Measurements from ENCODE around the gene AGBL4.

AGBL4 gene

DNA sequence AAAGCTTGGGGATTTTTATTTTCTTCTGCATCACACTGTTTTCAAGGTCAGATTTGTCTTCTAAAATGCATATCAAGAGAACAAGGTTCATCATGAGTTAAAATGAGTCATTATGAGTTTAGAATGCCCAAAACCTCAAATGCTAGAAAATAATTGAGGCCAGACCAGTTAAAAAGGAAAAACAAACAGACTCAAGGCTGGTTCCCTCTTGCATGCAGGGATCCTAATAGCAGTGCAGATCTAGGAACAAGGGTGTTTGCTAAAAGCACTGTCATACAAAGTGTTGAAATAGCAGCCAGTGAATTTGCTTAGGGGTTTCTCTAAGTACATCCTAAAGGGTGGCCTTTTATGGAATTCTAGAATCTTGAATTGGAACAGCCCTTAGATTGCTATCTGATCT lies 1262.3 kb downstream of the AGBL4 start:
- Histone ChIP-seq H3K9ac (ENCODE audit: low read depth in 1 of 2, low read length in 2 of 2) (no peak overlapping the region), H3K36me3 (ENCODE audit: control insufficient read depth in 1 of 2, insufficient read depth in 2 of 2, low read length in 2 of 2) (peaks cover 5 to 11% of the 10 kb centered on the region in 2 donors), H3K4me3 (ENCODE audit: low read depth in 1 of 2, low read length in 2 of 2) (no peak overlapping the region), H3K9me3 (ENCODE audit: control insufficient read depth in 1 of 2, low read length in 2 of 2) (no peaks in the 10 kb centered on the region), H3K4me1 (ENCODE audit: control insufficient read depth in 1 of 2, insufficient read depth in 2 of 2, low read length in 2 of 2) (no peaks in the 10 kb centered on the region), H3K27ac (ENCODE audit: low read depth, low read length) (no peak overlapping the region), H3K27me3 (ENCODE audit: control insufficient read depth in 1 of 2, insufficient read depth in 2 of 2, low read length in 2 of 2) (no peaks in the 10 kb centered on the region)

DNA sequence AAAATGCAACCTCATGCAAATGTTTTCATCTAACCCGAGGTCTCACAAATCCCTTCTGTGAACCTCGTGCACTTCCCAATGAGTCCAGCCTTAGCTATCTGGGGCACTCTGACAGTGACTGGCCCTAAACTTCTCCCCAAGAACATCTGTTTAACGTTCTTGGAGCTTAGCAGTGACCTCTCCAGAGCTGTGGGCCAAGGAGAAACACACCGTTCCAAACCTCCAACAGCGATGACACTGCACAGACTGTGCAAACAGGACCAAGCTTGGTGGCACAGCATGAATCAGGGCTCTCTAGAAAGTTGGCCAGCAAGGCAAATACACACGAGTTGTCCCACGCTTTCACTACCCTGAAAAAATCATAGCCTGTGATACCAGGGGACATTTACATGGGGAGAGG lies 1262.9 kb downstream of the AGBL4 start:
- no peak overlapping the region for H3K4me3 ChIP-seq (ENCODE audit: low read depth in 1 of 2, low read length in 2 of 2)
- no peak overlapping the region for H3K9ac ChIP-seq (ENCODE audit: low read depth in 1 of 2, low read length in 2 of 2)
- no peaks in the 10 kb centered on the region for H3K9me3 ChIP-seq (ENCODE audit: control insufficient read depth in 1 of 2, low read length in 2 of 2)
- H3K36me3 ChIP-seq (ENCODE audit: control insufficient read depth in 1 of 2, insufficient read depth in 2 of 2, low read length in 2 of 2), result peaks cover 5 to 11% of the 10 kb centered on the region in 2 donors
- H3K27me3 ChIP-seq (ENCODE audit: control insufficient read depth in 1 of 2, insufficient read depth in 2 of 2, low read length in 2 of 2), result no peaks in the 10 kb centered on the region
- H3K27ac ChIP-seq (ENCODE audit: low read depth, low read length), result no peak overlapping the region
- H3K4me1 ChIP-seq (ENCODE audit: control insufficient read depth in 1 of 2, insufficient read depth in 2 of 2, low read length in 2 of 2), result no peaks in the 10 kb centered on the region

DNA sequence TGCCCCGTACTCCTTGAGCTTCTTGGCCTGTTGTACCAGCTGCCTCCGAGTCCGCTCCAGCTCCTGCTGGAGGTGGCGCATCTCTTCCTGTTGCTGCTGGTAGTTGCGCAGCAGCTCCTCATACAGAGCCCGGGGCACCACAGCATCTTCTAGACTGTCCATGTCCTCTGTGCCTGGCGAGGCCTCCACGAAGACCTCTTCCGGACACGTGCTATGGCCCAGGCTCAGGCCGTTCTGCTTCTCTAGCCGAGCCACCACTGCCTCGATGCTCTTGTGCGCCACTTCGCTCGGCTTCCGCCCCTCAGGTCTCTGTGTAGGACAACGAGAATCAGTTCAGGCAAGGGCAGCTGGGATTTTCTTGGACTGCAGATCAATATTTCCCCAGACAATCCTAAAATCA lies 1264.8 kb downstream of the AGBL4 start:
- Histone ChIP-seq H3K27me3 (ENCODE audit: control insufficient read depth in 1 of 2, insufficient read depth in 2 of 2, low read length in 2 of 2) (no peaks in the 10 kb centered on the region), H3K27ac (ENCODE audit: low read depth, low read length) (no peak overlapping the region), H3K4me3 (ENCODE audit: low read depth in 1 of 2, low read length in 2 of 2) (no peak overlapping the region), H3K36me3 (ENCODE audit: control insufficient read depth in 1 of 2, insufficient read depth in 2 of 2, low read length in 2 of 2) (peaks cover 5 to 11% of the 10 kb centered on the region in 2 donors), H3K9ac (ENCODE audit: low read depth in 1 of 2, low read length in 2 of 2) (no peak overlapping the region), H3K9me3 (ENCODE audit: control insufficient read depth in 1 of 2, low read length in 2 of 2) (no peaks in the 10 kb centered on the region), H3K4me1 (ENCODE audit: control insufficient read depth in 1 of 2, insufficient read depth in 2 of 2, low read length in 2 of 2) (no peaks in the 10 kb centered on the region)

DNA sequence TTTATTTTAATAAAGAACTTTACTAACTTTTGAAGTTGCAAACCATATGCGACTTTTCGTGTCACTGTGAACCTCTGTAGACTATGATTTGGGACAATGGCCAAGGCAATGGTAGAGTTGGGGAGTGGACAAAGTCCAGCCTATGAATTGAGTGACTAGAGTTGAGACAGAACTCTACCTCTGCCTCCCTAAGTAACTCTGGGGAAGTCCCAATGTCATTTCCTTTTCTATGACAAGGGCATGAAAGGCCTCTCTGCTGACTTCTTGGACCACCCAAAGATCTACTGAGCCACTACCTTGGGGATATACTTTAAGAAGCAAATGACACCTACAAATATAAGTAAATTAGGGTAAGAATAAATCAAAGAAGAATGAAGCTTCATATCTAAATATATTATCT lies 1266.4 kb downstream of the AGBL4 start:
- H3K4me1 ChIP-seq (ENCODE audit: control insufficient read depth in 1 of 2, insufficient read depth in 2 of 2, low read length in 2 of 2), result no peaks in the 10 kb centered on the region
- H3K4me3 ChIP-seq (ENCODE audit: low read depth in 1 of 2, low read length in 2 of 2), result no peak overlapping the region
- no peak overlapping the region for H3K27ac ChIP-seq (ENCODE audit: low read depth, low read length)
- no peak overlapping the region for H3K9ac ChIP-seq (ENCODE audit: low read depth in 1 of 2, low read length in 2 of 2)
- peaks cover 5 to 11% of the 10 kb centered on the region in 2 donors for H3K36me3 ChIP-seq (ENCODE audit: control insufficient read depth in 1 of 2, insufficient read depth in 2 of 2, low read length in 2 of 2)
- H3K9me3 ChIP-seq (ENCODE audit: control insufficient read depth in 1 of 2, low read length in 2 of 2), result no peaks in the 10 kb centered on the region
- no peaks in the 10 kb centered on the region for H3K27me3 ChIP-seq (ENCODE audit: control insufficient read depth in 1 of 2, insufficient read depth in 2 of 2, low read length in 2 of 2)

DNA sequence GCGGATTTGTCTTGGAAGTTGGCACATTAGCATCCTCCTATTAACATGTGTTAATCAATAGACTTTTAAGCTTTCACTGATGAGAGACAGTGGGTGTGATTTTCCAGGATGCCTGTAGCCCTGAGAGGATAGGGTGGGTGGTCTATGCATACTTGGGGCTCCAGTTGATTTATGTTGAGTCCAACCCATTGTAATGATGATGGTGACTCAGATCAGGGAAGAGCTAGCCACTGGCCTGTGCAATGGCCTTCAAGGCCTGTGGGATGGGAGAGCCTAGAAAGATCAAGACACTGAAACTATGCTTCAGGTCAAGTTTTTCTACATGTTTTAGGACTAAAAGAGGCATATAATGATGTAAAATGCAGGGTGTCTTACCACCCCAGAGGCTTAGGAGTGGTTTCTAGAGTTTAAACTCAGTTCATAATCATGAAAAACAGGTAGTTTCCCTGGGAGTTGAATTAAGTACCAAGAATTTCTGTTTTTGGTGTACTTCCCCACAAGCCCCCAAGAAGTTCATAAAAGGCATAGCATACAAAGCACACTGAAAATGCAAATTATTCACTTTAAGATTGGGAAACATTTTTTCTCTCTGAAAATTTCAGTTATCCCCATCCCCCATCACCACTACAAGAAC lies 1267.0 kb downstream of the AGBL4 start:
- peaks cover 5 to 11% of the 10 kb centered on the region in 2 donors for H3K36me3 ChIP-seq (ENCODE audit: control insufficient read depth in 1 of 2, insufficient read depth in 2 of 2, low read length in 2 of 2)
- no peaks in the 10 kb centered on the region for H3K9me3 ChIP-seq (ENCODE audit: control insufficient read depth in 1 of 2, low read length in 2 of 2)
- H3K27ac ChIP-seq (ENCODE audit: low read depth, low read length), result no peak overlapping the region
- no peaks in the 10 kb centered on the region for H3K27me3 ChIP-seq (ENCODE audit: control insufficient read depth in 1 of 2, insufficient read depth in 2 of 2, low read length in 2 of 2)
- no peak overlapping the region for H3K9ac ChIP-seq (ENCODE audit: low read depth in 1 of 2, low read length in 2 of 2)
- no peaks in the 10 kb centered on the region for H3K4me1 ChIP-seq (ENCODE audit: control insufficient read depth in 1 of 2, insufficient read depth in 2 of 2, low read length in 2 of 2)
- H3K4me3 ChIP-seq (ENCODE audit: low read depth in 1 of 2, low read length in 2 of 2), result no peak overlapping the region

DNA sequence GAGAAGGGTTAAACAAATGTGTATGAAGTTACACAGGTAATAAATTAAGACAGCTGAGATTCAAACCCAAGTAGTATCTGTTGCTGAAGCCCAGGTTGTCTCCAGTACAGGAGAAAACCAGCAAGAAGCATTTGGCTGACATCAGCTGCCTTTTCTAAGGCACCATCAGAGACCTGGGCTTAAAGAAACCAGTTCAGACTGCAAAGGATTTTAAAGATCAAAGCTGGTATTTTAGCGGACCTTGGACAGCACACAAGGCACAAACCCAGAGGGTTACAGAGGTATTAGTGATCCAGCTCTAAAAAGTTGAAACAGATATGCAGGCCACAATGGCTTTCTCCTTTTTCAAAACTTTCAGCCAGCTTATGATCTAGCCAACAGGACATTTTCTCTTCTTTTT lies 1270.5 kb downstream of the AGBL4 start:
- Histone ChIP-seq H3K27ac (ENCODE audit: low read depth, low read length) (no peak overlapping the region), H3K9ac (ENCODE audit: low read depth in 1 of 2, low read length in 2 of 2) (no peak overlapping the region), H3K4me1 (ENCODE audit: control insufficient read depth in 1 of 2, insufficient read depth in 2 of 2, low read length in 2 of 2) (no peaks in the 10 kb centered on the region), H3K9me3 (ENCODE audit: control insufficient read depth in 1 of 2, low read length in 2 of 2) (no peaks in the 10 kb centered on the region), H3K27me3 (ENCODE audit: control insufficient read depth in 1 of 2, insufficient read depth in 2 of 2, low read length in 2 of 2) (no peaks in the 10 kb centered on the region), H3K4me3 (ENCODE audit: low read depth in 1 of 2, low read length in 2 of 2) (no peak overlapping the region), H3K36me3 (ENCODE audit: control insufficient read depth in 1 of 2, insufficient read depth in 2 of 2, low read length in 2 of 2) (peaks cover 0 to 4% of the 10 kb centered on the region in 2 donors)

DNA sequence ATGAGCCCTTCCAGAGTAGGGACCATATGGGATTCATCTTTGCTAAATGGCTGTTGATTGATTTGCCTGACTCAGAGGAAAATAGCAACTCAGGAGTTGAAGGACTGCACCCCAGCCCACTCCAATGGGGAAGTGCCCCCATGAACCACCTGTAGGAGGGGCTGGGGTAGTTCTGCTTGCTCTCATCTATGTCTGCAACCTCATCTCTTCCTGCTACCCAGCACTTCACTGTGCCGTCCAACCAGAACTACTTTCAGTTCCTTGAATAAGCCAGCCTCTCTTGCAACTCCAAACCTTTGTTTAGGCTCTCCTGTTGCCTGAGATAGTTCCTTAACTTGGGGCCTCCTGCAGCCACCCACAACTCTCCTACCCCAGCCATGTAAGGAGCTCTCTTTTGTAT lies 1273.6 kb downstream of the AGBL4 start:
- Histone ChIP-seq H3K4me1 (ENCODE audit: control insufficient read depth in 1 of 2, insufficient read depth in 2 of 2, low read length in 2 of 2) (no peaks in the 10 kb centered on the region), H3K9ac (ENCODE audit: low read depth in 1 of 2, low read length in 2 of 2) (no peak overlapping the region), H3K9me3 (ENCODE audit: control insufficient read depth in 1 of 2, low read length in 2 of 2) (no peaks in the 10 kb centered on the region), H3K27ac (ENCODE audit: low read depth, low read length) (no peak overlapping the region), H3K4me3 (ENCODE audit: low read depth in 1 of 2, low read length in 2 of 2) (no peak overlapping the region), H3K36me3 (ENCODE audit: control insufficient read depth in 1 of 2, insufficient read depth in 2 of 2, low read length in 2 of 2) (no peaks in the 10 kb centered on the region), H3K27me3 (ENCODE audit: control insufficient read depth in 1 of 2, insufficient read depth in 2 of 2, low read length in 2 of 2) (no peaks in the 10 kb centered on the region)

DNA sequence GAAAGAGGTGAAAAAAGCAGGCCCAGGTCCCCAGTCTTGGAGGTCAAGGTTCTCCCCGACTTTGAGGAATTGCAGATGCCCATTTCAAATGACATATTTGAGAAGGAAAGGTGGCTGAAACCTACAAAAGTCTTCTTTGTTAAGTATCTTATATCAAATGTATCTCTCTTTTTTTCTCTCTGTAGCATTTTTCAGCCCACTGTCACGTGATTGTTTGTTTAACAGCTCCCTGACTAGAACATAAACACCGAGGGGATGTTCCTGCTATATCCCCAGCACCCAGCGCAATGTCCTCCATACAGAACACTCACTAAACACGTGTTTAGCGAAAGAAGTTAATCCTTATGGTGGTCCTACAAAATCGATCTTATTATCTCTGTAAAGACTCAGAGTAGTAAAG lies 1274.7 kb downstream of the AGBL4 start:
- no peaks in the 10 kb centered on the region for H3K4me1 ChIP-seq (ENCODE audit: control insufficient read depth in 1 of 2, insufficient read depth in 2 of 2, low read length in 2 of 2)
- H3K36me3 ChIP-seq (ENCODE audit: control insufficient read depth in 1 of 2, insufficient read depth in 2 of 2, low read length in 2 of 2), result no peaks in the 10 kb centered on the region
- no peak overlapping the region for H3K9ac ChIP-seq (ENCODE audit: low read depth in 1 of 2, low read length in 2 of 2)
- no peak overlapping the region for H3K27ac ChIP-seq (ENCODE audit: low read depth, low read length)
- H3K9me3 ChIP-seq (ENCODE audit: control insufficient read depth in 1 of 2, low read length in 2 of 2), result no peaks in the 10 kb centered on the region
- no peak overlapping the region for H3K4me3 ChIP-seq (ENCODE audit: low read depth in 1 of 2, low read length in 2 of 2)
- H3K27me3 ChIP-seq (ENCODE audit: control insufficient read depth in 1 of 2, insufficient read depth in 2 of 2, low read length in 2 of 2), result no peaks in the 10 kb centered on the region

DNA sequence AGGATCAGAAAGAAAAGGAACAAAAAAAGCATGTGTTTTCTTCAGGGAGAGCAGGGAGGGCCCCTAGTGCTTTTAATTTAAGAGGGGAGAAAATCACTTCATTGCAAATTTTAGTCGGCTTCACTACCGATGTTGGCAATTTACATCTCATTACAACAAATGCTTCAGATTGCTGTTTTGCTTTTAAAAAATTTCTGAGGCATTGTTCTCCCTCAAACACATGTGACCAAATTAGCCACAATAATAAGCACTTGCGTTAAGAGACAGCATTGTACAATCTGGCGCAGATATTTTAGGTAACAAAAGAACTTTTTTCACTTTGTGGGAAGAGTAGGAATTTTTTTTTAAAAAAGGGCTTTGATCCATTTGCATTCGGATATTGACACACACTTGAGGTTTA lies 1276.8 kb downstream of the AGBL4 start:
- no peaks in the 10 kb centered on the region for H3K27me3 ChIP-seq (ENCODE audit: control insufficient read depth in 1 of 2, insufficient read depth in 2 of 2, low read length in 2 of 2)
- H3K4me1 ChIP-seq (ENCODE audit: control insufficient read depth in 1 of 2, insufficient read depth in 2 of 2, low read length in 2 of 2), result no peaks in the 10 kb centered on the region
- H3K9me3 ChIP-seq (ENCODE audit: control insufficient read depth in 1 of 2, low read length in 2 of 2), result no peaks in the 10 kb centered on the region
- H3K4me3 ChIP-seq (ENCODE audit: low read depth in 1 of 2, low read length in 2 of 2), result no peak overlapping the region
- H3K27ac ChIP-seq (ENCODE audit: low read depth, low read length), result no peak overlapping the region
- no peaks in the 10 kb centered on the region for H3K36me3 ChIP-seq (ENCODE audit: control insufficient read depth in 1 of 2, insufficient read depth in 2 of 2, low read length in 2 of 2)
- H3K9ac ChIP-seq (ENCODE audit: low read depth in 1 of 2, low read length in 2 of 2), result no peak overlapping the region

DNA sequence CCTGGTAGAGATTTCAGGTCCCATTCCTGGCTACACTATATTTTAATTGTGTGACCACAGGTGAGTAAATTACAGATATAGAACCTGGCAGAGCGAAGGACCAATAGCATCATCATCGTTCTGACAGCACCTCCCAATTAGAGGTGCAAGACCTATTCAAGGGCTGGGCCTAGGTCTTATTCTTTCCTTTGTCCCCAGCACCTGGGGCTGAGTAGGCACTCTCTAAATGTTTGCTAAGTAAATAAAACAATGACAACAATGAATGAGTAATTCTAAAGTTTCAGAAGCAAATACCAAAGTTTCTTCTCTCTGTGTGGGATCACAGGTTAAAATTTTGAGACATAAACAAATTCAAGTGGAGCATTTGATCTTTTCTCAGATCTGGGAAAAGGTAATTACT lies 1279.7 kb downstream of the AGBL4 start:
- Histone ChIP-seq H3K4me3 (ENCODE audit: low read depth in 1 of 2, low read length in 2 of 2) (no peak overlapping the region), H3K9me3 (ENCODE audit: control insufficient read depth in 1 of 2, low read length in 2 of 2) (no peaks in the 10 kb centered on the region), H3K27ac (ENCODE audit: low read depth, low read length) (no peak overlapping the region), H3K9ac (ENCODE audit: low read depth in 1 of 2, low read length in 2 of 2) (no peak overlapping the region), H3K4me1 (ENCODE audit: control insufficient read depth in 1 of 2, insufficient read depth in 2 of 2, low read length in 2 of 2) (no peaks in the 10 kb centered on the region), H3K36me3 (ENCODE audit: control insufficient read depth in 1 of 2, insufficient read depth in 2 of 2, low read length in 2 of 2) (peaks cover 0 to 2% of the 10 kb centered on the region in 2 donors), H3K27me3 (ENCODE audit: control insufficient read depth in 1 of 2, insufficient read depth in 2 of 2, low read length in 2 of 2) (no peaks in the 10 kb centered on the region)

DNA sequence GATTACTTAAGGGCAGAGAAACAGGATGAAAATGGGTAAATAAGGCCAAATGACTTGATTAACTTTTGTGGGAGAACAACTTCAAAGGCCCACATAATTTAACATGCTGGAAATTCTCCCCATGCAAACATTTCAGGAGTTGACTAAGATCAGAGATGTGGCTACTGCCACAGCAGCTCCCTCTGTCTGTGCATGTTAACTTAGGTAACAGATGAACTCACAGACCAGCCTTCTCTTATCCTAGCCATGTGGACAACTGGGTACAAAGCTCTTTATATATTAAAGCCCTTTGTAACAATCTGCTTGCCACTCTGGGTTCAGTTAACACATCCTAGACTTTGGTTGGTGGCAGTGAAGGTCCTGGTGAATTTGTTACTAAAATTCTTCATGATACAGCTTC lies 1280.3 kb downstream of the AGBL4 start:
- no peaks in the 10 kb centered on the region for H3K4me1 ChIP-seq (ENCODE audit: control insufficient read depth in 1 of 2, insufficient read depth in 2 of 2, low read length in 2 of 2)
- no peak overlapping the region for H3K4me3 ChIP-seq (ENCODE audit: low read depth in 1 of 2, low read length in 2 of 2)
- H3K27me3 ChIP-seq (ENCODE audit: control insufficient read depth in 1 of 2, insufficient read depth in 2 of 2, low read length in 2 of 2), result no peaks in the 10 kb centered on the region
- no peak overlapping the region for H3K9ac ChIP-seq (ENCODE audit: low read depth in 1 of 2, low read length in 2 of 2)
- H3K36me3 ChIP-seq (ENCODE audit: control insufficient read depth in 1 of 2, insufficient read depth in 2 of 2, low read length in 2 of 2), result peaks cover 0 to 2% of the 10 kb centered on the region in 2 donors
- H3K27ac ChIP-seq (ENCODE audit: low read depth, low read length), result no peak overlapping the region
- H3K9me3 ChIP-seq (ENCODE audit: control insufficient read depth in 1 of 2, low read length in 2 of 2), result no peaks in the 10 kb centered on the region

All from duodenal mucosa (tissue), 2 donors.